HG03159 (cell line): ENCODE measurements around the gene PPIE.
"Not testable (repeated sequence)": the region's sequence is repeated elsewhere in the genome, so short reads cannot be mapped to it uniquely, and the experiment has no call there.

Experiments used
- ATAC-seq: cut with Tn5 transposase; IDR thresholded peaks from one replicate; pipeline ENCODE4 v1.9.1; 2021; ENCODE audit warnings: mild to moderate bottlenecking, moderate library complexity; ENCODE audit not compliant: unreplicated experiment

The PPIE gene

DNA sequence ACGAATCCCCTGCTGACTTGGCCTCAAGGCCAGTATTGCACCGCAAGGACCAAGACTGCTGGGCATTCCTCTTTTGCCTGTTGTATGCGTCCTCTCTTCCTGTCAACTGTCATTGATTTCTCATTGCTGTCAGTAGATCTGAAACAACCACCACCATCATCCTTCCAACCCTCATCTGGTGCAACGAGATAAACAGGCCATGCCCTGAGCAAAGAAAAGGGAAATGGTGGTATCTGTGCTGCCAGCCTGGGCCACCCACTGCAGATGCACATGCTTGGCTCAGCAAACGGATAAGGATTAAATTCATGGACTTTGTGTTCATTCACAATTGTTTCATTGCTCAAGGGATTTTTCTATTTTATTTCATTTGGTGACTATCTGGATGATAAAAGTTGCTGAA lies 18.8 kb downstream of the PPIE start:
- no peak for ATAC-seq

DNA sequence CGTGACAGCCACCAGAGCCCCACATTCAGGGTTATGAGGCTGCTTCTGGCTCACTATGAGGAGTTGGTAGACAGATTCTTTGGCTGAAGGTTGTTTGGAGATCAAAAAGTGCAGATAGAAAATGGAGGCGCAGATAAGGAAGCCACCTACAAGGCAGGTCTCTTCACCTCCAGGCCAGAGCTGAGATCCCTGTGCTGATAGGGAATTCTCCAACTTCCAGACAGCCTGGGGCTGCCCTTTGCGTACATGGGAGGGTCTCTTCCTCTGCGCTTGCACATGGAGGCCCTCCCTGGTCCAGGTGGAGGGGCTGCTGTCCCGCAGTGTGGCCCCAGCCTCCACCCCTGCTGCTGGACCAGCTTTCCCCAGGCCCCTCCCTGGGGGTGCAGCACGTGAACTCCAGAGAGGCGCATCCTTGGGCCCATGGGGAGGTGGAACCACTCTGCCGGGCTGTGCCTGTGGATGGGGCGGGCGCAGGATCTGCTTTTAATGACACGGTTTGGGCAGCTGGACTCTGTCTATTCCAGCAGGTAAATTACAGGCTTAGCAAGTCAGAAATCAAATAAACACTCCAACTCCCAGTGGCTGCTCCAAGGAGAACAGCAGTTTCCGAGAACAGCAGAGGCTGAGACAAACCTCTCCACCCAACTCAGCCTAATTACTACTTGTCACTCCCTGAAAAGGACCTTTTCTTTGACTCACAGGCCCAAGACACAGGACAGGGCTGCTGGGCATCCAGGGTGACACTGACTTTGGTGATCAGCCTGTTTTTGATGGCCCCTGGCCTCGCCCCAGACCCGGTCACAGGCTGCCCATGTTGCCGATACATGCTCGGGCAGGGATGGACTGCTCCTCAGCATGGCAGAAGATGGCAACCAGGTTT lies 20.1 kb downstream of the PPIE start:
- ATAC-seq = no peak

DNA sequence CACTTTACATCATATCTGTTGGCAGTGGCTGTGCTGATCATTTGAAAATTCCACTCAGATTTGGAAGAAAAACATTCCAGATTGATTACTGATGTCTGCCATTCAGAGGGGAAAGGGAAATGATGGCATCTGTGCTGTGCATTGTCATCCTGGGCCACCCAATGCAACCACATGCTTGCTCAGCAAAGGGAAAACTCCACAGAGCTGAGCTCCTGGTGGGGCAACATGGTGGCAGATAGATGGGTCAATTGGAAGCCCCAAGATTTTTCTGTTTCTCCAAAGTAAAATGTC lies 20.7 kb downstream of the PPIE start:
- ATAC-seq = no peak

DNA sequence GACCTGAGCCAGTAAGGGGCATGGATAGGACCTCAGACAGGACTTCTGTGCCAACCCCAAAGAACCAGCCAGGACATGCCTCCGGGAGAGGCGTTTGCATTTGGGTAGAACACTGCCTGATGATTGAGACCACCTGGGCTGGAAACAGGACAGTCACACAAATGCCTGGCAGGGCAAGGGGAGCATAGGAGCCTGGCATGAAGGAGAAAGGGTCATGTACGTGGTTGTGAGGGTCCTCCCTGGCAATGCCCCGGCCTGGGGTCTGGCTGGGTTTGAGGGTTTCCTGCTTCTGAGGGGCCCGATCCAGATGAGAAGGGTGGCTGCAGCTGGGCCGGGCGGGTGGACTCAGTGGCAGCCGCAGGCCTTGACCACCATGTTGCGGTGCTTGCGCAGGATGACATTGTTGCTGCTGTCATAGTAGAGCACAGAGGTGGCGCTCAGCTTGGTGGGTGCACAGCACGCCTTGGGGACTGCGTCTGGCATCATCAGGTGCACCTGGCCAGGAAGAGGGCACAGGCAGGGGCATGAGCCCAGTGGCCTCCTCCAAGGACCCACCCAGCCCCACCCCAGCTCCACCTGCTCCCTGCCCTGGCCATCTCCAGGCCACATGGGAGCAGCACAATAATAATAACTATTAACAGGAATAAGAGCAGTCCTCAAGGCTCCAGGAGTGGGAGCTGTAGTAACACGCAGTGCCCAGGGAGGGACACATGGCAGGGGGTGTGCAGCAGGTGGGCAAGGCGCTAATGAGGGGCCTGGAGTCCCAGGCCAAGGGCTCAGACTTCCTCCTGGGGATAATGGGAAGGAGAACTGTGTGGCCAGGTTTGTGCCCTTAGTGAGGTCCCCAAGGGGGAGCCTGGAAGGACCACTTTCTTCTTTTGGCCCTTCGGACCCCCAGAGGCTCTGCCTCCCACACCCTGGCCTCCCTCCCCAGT lies 21.7 kb downstream of the PPIE start:
- no peak for ATAC-seq

DNA sequence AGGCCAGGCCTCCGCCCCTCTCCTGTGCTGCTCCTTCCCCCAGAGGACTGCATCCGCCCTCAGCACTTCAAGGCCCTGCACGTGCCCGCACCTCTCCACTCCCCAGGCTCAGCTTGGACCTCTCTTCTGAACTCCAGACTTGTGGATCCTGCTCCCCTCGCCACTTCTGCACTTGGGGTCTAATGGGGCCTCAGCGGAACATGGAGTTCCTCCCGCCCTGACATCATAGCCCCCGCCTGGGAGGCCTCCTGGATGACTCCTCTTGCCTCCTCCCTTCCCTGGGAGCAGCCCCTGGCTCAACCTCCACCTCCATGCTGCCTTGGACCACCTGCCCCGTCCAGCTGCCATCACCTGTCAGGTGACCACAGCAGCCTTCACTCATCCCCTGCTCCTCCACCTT lies 22.3 kb downstream of the PPIE start:
- no peak for ATAC-seq

DNA sequence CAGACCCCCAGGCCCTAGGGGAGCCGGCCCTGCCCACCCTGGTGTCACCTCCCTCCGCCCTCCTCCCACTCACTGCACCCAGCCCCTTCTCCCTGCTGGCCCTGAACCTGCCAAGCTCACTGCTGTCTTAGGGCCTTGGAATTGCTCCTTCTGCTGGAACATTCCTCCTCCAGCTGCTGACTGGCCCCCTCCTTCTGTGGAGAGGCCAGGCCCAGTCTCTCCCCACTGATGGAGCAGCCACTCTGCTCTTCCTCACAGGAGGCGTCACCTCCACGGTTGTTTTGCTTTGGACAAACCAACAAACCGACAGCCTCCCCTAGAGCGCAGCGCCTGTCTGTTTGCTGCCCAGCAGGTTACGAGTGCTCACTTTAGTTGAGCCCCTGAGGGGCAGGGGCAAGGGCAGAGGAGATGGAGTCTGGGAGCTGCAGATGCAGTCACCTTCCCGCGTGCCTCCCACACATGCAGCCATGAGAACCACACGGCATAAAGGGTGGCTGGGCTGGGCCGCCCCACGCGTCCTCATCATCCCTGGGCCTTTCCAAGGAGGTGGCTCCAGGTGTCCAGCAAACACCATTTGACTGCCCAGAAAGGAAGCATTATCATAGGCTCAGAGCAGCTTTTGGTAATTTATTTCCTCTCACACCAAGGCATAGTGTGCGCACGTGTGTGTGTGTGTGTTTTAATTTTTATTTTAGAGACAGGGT lies 23.0 kb downstream of the PPIE start:
- ATAC-seq = no peak

DNA sequence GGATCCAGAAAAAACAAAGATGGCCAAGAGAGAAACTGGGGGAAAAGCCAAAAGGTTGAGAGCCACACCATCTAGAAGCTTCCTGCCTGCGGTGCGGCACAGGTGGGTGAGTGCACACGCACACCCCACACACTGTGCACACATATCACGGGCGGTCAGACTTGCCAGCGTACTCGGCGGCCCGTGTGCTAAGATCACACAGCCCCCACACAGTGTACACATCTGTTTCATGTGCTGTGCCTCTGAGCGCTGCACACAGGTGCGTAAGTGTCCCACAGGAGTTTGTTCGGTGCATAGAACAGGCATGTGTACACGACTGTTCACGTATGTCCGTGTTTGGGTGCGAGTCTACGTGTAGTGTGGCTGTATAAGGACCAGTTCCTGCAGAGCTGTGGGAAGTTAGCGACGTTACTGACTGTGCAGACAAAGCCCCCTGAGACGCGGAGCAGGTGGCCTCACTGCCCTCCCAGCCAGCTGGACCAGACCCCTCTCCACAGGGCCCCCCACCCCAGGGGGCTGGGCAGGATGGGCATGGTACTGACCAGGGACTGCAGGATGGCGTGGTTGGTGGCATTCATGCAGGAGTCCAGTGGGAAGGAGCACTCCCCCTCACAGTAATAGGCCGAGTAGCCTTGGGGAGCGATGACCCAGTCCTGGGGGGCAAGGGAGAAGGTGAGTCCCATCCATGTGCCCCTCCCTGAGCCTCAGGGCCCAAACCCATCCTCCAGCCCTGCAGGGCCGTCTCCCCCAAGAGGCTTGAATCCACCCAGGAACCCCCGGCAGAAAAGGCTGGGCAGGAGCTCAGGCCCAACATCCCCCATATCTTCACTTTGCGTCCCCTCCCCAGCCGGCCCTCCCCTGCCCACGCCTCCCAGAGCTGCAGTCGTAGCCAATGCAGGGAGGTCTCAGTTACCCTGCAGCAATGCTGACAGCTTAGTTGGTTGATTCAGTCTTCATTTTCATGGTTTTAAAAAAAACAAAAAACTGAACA lies 24.2 kb downstream of the PPIE start:
- no peak for ATAC-seq

DNA sequence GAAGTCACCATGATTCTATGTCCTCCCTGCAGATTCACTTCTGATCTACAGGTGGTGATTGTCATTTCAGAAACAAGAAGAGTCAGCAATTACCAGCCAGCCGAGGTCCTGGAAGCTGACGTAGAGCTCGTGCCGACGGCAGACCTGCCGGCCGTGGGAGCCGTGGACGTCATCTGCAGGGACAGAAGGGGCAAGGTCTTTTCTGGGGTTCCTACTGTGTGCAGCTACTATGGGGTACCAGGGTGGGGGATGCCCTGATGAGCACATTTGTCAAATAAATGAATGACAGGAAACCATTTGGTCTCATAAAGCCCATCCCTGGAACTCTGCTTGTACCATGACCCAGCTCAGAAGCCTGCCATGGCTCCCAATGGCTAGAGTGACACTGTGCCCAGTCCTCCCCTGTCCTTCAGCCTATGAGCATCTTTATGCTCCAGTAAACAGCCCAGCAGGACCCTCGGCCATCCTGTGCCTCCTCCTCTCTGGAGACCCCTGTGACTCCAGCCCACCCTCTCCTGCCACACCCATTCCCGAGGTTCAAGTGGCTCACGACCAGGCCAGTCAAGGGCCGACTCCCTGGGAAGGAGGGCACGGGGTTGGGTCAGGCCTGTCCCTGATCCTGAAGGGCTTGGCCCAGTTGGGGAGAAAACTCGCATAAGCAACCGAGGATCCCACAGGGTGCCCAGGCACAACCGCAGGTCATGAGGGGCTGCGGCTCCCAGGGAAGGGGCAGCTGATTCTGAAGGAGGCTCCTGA lies 25.1 kb downstream of the PPIE start:
- ATAC-seq = not testable (repeated sequence)

DNA sequence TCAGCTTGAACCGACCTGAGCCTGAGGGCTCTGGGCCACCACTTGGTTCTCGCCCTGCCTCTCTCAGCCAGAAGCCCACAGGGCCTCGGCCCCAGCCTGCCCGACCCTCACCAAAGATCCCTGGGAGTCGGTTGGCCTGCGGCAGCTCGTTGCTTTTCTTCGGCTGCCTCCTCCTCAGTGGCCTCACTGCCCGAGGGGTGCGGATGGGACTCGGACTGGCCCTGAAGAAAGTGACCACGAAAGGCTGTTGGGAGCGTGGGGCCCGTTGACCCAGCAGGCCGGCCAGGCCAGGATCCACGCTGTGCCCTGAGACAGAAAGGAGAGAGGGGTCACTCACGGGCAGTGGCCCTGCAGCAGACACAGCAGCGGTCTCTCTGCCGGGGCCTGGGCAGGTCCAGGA lies 25.8 kb downstream of the PPIE start:
- not testable (repeated sequence) for ATAC-seq

DNA sequence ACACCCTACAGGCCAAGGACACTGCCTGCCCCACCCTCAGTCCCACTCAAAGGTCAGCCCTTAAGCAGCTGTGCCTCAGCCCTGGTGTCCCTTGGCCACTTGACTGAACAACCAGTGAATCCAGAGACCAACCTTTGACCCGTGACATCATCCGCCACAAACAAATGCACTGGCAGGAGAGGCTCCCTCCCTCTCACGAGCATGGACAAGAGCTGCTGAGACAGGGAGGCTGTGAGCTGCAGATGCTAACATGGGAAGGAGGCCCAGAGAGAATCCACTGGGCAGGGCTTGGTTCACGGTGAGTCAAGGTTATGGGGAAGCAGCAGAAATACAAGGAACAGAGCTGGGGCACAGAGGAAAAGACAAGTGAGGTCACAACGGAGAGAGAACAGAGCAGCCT lies 27.8 kb downstream of the PPIE start:
- not testable (repeated sequence) for ATAC-seq

DNA sequence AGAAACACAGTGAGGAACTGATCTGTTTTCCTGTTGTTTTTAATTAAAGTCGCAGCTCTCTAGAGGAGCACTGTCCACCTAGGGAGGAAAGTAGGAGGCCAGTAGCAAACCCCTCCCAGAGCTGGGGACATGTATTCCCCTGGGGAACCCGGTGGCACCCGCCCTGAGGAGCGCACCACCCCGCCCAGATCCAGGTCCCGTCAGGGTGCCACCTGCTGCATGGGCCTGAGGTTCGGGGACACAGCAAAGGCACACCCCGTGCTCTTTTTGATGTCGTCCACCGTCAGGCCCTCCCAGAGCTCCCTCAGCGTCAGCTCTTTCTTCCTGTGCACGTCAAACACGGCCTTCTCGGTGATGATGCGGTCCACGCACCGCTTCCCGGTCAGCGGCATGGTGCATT lies 30.8 kb downstream of the PPIE start:
- ATAC-seq = not testable (repeated sequence)

DNA sequence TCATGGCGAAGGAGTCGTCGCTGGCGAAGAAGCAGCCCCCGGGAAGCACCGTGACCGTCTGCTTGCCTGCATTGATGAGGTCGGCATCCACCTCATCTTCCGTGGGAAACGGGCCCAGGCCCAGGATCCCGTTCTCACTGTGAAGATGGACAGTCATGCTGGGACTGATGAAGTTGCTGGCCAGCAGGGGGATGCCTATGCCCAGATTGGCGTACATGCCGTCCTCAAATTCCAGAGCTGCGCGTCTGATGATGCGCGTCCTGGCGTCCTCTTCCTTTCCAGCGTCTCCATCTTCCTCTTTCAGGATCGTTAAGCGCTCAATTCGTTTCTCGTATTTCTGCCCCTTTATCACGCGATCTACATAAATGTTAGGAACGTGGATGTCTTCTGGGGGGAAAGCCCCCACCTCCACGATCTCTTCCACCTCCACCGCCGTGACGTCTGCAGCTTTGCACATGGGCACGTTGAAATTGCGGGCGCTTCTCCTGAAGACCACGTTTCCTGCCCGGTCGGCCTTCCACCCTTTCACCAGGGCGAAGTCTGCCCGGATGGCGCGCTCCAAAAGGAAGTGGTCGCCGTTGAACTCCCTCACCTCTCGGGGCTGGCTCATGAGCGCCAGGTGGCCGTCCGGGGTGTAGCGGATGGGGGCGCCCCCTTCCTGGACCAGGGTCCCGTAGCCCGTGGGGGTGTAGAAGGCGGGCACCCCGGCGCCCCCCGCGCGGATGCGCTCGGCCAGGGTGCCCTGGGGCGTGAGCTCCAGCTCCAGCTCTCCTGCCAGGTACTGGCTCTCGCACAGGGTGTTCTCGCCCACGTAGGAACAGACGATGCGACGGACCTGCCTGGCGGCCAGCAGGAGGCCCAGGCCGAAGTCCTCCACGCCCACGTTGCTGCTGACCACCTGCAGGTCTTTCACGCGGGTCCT lies 31.7 kb downstream of the PPIE start:
- not testable (repeated sequence) for ATAC-seq

DNA sequence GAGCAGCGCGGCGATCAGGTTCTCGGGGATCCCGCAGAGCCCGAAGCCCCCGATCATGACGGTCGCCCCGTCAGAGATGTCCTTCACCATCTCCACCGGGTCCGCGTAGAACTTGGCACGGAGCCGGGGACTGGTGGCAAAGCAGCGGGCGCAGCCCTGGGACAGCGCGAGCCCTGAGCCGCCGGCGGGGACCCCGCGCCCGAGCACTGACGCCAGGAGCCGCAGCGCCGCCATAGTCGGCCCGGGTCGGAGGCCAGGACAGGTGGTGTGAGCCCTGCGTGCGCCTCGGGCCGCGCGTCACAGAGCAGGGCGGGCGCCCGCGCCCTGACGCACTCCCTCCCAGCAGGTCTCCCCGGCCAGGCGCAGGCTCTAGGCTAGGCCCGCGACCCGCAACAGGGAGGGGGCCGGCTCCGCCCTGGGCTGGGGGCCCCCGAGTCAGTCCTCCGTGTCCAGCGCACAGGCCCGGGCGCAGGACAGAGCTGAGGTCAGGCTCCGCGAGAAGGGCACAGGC lies 32.4 kb downstream of the PPIE start, which contains the start of gene OXCT2:
OXCT2 (minus strand) TSS at position 327 of the 511 bp plus-strand sequence; CDS start at position 234, 93 bp downstream.
- not testable (repeated sequence) for ATAC-seq

DNA sequence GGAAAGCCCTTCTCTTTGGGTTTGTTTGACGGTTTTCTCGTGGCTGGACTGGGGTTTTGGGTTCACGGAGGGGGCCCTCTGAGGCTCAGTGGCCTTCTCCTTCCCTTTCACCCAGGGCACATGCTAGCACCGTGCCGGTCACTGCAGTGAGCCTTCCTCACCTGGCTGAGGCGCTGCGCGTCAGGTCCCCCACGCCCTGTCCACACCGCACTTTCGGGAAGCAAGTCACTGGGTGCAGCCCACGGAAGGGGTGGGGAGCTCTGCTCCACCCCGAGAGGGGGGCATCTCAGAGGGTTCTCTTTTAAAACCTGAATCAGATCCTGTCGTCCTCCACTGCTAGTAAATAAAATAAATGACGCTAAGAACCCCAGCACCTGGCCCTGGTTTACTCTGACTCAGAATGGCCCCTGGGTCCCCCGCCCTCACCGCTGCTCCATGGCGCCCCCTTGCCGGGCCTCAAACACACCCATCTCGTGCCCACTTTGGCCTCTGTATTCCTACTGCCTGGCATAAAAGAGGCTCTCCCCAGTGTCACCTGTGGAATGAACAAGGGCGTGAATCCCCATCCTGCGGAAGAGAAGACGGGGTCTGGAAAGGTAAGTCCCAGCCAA lies 34.8 kb downstream of the PPIE start:
- ATAC-seq = not testable (repeated sequence)

DNA sequence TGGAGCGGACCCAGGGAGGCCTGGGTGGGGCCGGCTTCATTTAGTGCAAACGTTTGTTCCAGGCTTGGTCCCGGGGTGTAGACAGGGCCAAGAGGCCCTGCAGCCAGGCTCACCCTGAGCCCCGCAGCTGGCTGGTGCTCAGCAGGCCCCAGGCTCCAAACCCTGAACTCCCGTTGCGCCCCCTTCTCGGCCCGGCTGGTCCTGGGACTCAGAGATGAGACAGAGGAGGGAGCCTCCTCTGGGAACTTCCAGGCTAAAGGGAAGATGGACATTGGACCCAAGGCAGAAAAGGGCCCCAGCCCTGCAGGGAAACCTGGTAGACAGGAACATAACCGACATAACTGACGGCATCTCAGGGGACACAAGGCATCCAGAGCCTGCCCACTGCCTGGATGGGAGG lies 36.5 kb downstream of the PPIE start:
- ATAC-seq = not testable (repeated sequence)

DNA sequence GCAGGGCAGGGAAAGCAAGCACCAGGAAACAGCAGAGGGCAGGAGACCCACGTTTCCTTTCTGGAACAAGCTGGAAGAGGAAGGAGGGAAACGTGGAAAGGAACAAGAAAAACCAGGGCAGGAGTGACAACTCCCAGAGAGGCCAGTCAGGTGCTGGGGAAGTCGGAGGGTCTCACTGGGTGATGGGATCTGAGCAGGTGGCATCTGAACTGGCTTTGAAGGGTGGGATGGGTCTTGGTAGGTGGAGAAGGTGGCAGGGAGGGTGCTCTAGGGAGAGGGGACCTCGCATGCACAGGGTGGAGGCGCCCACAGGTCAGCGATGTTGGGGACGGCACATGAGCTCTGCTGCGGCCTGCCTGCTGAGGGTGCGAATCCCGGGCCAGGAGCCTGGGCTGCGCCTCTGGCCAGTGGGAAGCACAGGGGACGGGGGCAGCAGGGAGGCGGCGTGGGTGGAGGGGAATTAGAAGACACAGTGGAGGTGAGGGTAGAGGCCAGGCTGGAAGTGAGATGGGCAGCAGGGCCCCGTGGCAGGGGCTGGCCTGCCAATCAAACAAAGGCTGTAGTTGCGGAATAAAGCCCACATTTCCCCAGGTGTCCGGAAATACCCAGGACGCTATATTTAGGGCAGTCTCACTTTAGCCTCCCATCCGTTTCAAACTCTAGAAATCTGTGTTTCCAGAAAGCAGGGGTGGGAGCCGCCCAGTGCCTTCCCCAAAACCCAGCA lies 37.2 kb downstream of the PPIE start:
- ATAC-seq = not testable (repeated sequence)

DNA sequence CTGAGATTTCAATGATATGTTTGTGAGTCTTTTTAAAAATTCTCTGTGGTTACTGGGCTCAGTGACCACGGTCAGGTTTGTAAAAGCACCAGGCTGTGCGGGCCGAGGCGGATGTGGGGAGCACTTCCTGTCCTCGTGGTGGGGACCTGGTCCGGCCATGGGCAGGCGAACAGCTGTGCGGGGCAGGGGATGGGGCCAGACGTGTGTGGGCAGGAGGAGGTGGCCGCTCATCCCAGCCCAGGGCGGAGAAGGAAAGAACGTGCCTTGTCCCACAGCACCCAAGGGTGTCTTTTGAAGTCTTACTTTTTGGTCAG lies 37.7 kb downstream of the PPIE start:
- ATAC-seq = no peak
